Measurements from ENCODE around the gene ALAS1. TPM values are rescaled to one million over a fixed set of nuclear protein-coding genes. Genes with fewer than 3 reads are reported as not detected.

ALAS1 gene
- total and polyA plus RNA-seq, 2 of the 13 experiments (the other 11 are each of a cell fraction or from before 2014, with no cell fraction given): 36.0 to 43.2 TPM

DNA sequence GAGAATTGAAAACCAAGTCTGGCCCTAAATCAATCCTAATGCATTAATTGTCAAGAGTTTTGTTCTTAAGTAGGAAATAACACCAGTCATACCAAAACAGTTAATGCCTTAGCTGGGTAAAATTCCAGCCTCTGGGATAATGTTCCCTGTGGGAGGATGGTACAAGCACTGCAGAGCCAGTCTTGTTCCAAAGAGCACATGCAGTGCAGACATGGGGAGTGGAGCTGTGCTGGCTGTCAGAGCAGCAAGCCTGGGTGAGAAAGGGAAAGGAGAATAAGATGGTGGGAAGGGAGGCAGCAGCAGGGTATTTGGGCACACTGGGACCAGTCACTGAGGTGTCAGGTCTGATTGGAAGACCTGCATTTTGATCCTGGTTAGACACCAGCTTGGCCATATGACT, 12.1 kb downstream of the ALAS1 start (continued):
- TF ChIP-seq ZNF207 (IDR thresholded peaks at IDR 0.05; ENCODE audit: borderline replicate concordance) (no peak), SAP130 (CRISPR knock-in tag; IDR thresholded peaks at IDR 0.05; ENCODE audit: low read depth) (peak; percentile 14; the same call in 1 of the 2 replicates), SIN3A (IDR thresholded peaks at IDR 0.05; ENCODE audit: borderline replicate concordance, low read depth, low read length) (no peak), ZFX (CRISPR knock-in tag; IDR thresholded peaks at IDR 0.05; ENCODE audit: low read depth) (no peak), LCORL (IDR thresholded peaks at IDR 0.05) (no peak), LCORL (CRISPR knock-in tag; IDR thresholded peaks at IDR 0.05) (no peak), ZNF720 (CRISPR knock-in tag; IDR thresholded peaks at IDR 0.05) (no peak), MAFK (conservative IDR thresholded peaks at IDR 0.05 in 1 of 2, IDR thresholded peaks at IDR 0.05 in 1 of 2; ENCODE audit: low read length in 2 of 2) (no peak), ZNF205 (CRISPR knock-in tag; IDR thresholded peaks at IDR 0.05) (no peak), SALL1 (CRISPR knock-in tag; IDR thresholded peaks at IDR 0.05) (no peak), KLF15 (CRISPR knock-in tag; IDR thresholded peaks at IDR 0.05; ENCODE audit: borderline replicate concordance) (no peak), ZNF850 (CRISPR knock-in tag; conservative IDR thresholded peaks at IDR 0.05) (no peak), TEAD3 (CRISPR knock-in tag; optimal IDR thresholded peaks at IDR 0.05; ENCODE audit: borderline replicate concordance) (peak; percentile 59), MYC (CRISPR knock-in tag; IDR thresholded peaks at IDR 0.05; ENCODE audit: borderline replicate concordance) (peak; percentile 43; the same call in 1 of the 2 replicates), ISX (CRISPR knock-in tag; conservative IDR thresholded peaks at IDR 0.05) (no peak), ZNF501 (CRISPR knock-in tag; IDR thresholded peaks at IDR 0.05) (no peak), TGIF2 (CRISPR knock-in tag; IDR thresholded peaks at IDR 0.05) (no peak), FOXJ3 (CRISPR knock-in tag; IDR thresholded peaks at IDR 0.05; ENCODE audit: borderline replicate concordance) (no peak), MLLT10 (CRISPR knock-in tag; IDR thresholded peaks at IDR 0.05) (no peak), FOXA3 (CRISPR knock-in tag; IDR thresholded peaks at IDR 0.05) (no peak; the same call in 1 of the 2 replicates)
- TF ChIP-seq, protein P1, sequence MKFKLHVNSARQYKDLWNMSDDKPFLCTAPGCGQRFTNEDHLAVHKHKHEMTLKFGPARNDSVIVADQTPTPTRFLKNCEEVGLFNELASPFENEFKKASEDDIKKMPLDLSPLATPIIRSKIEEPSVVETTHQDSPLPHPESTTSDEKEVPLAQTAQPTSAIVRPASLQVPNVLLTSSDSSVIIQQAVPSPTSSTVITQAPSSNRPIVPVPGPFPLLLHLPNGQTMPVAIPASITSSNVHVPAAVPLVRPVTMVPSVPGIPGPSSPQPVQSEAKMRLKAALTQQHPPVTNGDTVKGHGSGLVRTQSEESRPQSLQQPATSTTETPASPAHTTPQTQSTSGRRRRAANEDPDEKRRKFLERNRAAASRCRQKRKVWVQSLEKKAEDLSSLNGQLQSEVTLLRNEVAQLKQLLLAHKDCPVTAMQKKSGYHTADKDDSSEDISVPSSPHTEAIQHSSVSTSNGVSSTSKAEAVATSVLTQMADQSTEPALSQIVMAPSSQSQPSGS (CRISPR knock-in tag; IDR thresholded peaks at IDR 0.05): 0 out of 2 replicates have a peak, but pooled peaks have one; percentile 15
- TF ChIP-seq, protein P2, sequence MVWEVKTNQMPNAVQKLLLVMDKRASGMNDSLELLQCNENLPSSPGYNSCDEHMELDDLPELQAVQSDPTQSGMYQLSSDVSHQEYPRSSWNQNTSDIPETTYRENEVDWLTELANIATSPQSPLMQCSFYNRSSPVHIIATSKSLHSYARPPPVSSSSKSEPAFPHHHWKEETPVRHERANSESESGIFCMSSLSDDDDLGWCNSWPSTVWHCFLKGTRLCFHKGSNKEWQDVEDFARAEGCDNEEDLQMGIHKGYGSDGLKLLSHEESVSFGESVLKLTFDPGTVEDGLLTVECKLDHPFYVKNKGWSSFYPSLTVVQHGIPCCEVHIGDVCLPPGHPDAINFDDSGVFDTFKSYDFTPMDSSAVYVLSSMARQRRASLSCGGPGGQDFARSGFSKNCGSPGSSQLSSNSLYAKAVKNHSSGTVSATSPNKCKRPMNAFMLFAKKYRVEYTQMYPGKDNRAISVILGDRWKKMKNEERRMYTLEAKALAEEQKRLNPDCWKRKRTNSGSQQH (CRISPR knock-in tag; IDR thresholded peaks at IDR 0.05; ENCODE audit: low read depth): no peak
- TF ChIP-seq, protein P3, sequence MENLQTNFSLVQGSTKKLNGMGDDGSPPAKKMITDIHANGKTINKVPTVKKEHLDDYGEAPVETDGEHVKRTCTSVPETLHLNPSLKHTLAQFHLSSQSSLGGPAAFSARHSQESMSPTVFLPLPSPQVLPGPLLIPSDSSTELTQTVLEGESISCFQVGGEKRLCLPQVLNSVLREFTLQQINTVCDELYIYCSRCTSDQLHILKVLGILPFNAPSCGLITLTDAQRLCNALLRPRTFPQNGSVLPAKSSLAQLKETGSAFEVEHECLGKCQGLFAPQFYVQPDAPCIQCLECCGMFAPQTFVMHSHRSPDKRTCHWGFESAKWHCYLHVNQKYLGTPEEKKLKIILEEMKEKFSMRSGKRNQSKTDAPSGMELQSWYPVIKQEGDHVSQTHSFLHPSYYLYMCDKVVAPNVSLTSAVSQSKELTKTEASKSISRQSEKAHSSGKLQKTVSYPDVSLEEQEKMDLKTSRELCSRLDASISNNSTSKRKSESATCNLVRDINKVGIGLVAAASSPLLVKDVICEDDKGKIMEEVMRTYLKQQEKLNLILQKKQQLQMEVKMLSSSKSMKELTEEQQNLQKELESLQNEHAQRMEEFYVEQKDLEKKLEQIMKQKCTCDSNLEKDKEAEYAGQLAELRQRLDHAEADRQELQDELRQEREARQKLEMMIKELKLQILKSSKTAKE (CRISPR knock-in tag; IDR thresholded peaks at IDR 0.05; ENCODE audit: borderline replicate concordance): no peak
- TF ChIP-seq, protein P4, sequence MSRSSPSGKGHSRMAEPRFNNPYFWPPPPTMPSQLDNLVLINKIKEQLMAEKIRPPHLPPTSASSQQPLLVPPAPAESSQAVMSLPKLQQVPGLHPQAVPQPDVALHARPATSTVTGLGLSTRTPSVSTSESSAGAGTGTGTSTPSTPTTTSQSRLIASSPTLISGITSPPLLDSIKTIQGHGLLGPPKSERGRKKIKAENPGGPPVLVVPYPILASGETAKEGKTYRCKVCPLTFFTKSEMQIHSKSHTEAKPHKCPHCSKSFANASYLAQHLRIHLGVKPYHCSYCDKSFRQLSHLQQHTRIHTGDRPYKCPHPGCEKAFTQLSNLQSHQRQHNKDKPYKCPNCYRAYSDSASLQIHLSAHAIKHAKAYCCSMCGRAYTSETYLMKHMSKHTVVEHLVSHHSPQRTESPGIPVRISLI (CRISPR knock-in tag; IDR thresholded peaks at IDR 0.05; ENCODE audit: borderline replicate concordance): no peak
- TF ChIP-seq, protein P5, sequence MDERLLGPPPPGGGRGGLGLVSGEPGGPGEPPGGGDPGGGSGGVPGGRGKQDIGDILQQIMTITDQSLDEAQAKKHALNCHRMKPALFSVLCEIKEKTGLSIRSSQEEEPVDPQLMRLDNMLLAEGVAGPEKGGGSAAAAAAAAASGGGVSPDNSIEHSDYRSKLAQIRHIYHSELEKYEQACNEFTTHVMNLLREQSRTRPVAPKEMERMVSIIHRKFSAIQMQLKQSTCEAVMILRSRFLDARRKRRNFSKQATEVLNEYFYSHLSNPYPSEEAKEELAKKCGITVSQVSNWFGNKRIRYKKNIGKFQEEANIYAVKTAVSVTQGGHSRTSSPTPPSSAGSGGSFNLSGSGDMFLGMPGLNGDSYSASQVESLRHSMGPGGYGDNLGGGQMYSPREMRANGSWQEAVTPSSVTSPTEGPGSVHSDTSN (CRISPR knock-in tag; IDR thresholded peaks at IDR 0.05): no peak

Data from HepG2 (cell line).